SU-DHL-6 (cell line): ENCODE results near the gene CHST9.

ENCODE experiments used
- H2AFZ ChIP-seq: fragments of 200-600 bp; sonication (generic); 2 replicates; pipeline ENCODE4 v1.6.1; 2014; ENCODE audit warnings: low read depth, mild to moderate bottlenecking, moderate library complexity, mixed read lengths, antibody characterized with exemption, low read length; ENCODE audit not compliant: severe bottlenecking
- H3F3A ChIP-seq: fragments of 200-600 bp; shearing (Covaris generic); 2 replicates; pipeline ENCODE4 v1.6.0; 2016; ENCODE audit warnings: antibody characterized with exemption, mild to moderate bottlenecking; ENCODE audit not compliant: insufficient read depth
- H3K27ac ChIP-seq: fragments of 200-600 bp; sonication (generic); 2 replicates; pipeline ENCODE4 v1.5.1; 2016; ENCODE audit warnings: low read depth, mild to moderate bottlenecking, low read length, moderate library complexity, mixed read lengths
- H3K27me3 ChIP-seq: fragments of 200-600 bp; sonication (generic), shearing (Covaris generic); 2 replicates; pipeline ENCODE4 v1.6.0; 2014; ENCODE audit warnings: mild to moderate bottlenecking, low read length
- H3K36me3 ChIP-seq: fragments of 200-600 bp; sonication (generic); 2 replicates; pipeline ENCODE4 v1.6.1; 2014; ENCODE audit warnings: mild to moderate bottlenecking, low read length, mixed read lengths
- H3K4me2 ChIP-seq: fragments of 300-600, 200-600 bp; shearing (Covaris generic), sonication (generic); 2 replicates; pipeline ENCODE4 v1.6.0; 2014; ENCODE audit warnings: low read length, low read depth, mild to moderate bottlenecking; ENCODE audit not compliant: poor library complexity, severe bottlenecking
- H3K4me3 ChIP-seq: fragments of 200-600 bp; sonication (generic); 2 replicates; pipeline ENCODE4 v1.5.1; 2014; ENCODE audit warnings: antibody characterized with exemption, low read length, mild to moderate bottlenecking, mixed read lengths; ENCODE audit not compliant: insufficient read depth, poor library complexity, severe bottlenecking
- H3K79me2 ChIP-seq: fragments of 200-600 bp; sonication (generic); 2 replicates; pipeline ENCODE4 v1.6.1; 2014; ENCODE audit warnings: mild to moderate bottlenecking, low read length, moderate library complexity; ENCODE audit not compliant: insufficient read depth
- H3K9ac ChIP-seq: fragments of 200-600 bp; sonication (generic); 2 replicates; pipeline ENCODE4 v1.7.0; 2014; ENCODE audit warnings: mild to moderate bottlenecking, low read length
- H3K9me2 ChIP-seq: fragments of 200-600 bp; sonication (generic); replicated peaks from 2 replicates; pipeline ENCODE4 v1.6.1; 2014; ENCODE audit warnings: low read length; ENCODE audit not compliant: insufficient read depth
- H3K9me3 ChIP-seq: fragments of 200-600 bp; sonication (generic); 2 replicates; pipeline ENCODE4 v1.6.1; 2014; ENCODE audit warnings: low read length, mixed read lengths; ENCODE audit not compliant: insufficient read depth
- H4K20me1 ChIP-seq: fragments of 200-600 bp; sonication (generic); 2 replicates; pipeline ENCODE4 v1.6.1; 2014; ENCODE audit warnings: low read depth, mild to moderate bottlenecking, antibody characterized with exemption, low read length, moderate library complexity, mixed read lengths
- EZH2phosphoT487 ChIP-seq: fragments of 200-600 bp; sonication (generic), shearing (Covaris generic); conservative IDR thresholded peaks from 2 replicates; pipeline ENCODE4 v1.6.1; 2018; ENCODE audit warnings: mild to moderate bottlenecking, antibody characterized with exemption, low read length, moderate library complexity, mixed read lengths
- TF ChIP-seq, protein P1 (sequence below): fragments of 200-600 bp; sonication (generic); IDR thresholded peaks from one replicate; pipeline ENCODE4 v1.5.1; 2017; ENCODE audit warnings: antibody characterized with exemption, mild to moderate bottlenecking, low read length, moderate library complexity; ENCODE audit not compliant: insufficient read depth, poor library complexity, severe bottlenecking

Gene CHST9

GRCh38 chr18:27114842-27115241 is 70.3 kb downstream of the CHST9 start:
- Histone ChIP-seq H3K9ac (no peak overlapping the region), H4K20me1 (no peaks in the 10 kb centered on the region), H3K9me3 (no peaks in the 10 kb centered on the region; the same call in 1 of the 2 replicates), H3K27ac (no peak overlapping the region), H3K79me2 (no peaks in the 10 kb centered on the region), H2AFZ (peak overlapping the region; percentile 22), H3K27me3 (no peaks in the 10 kb centered on the region), H3K4me2 (no peak overlapping the region), H3F3A (no peaks in the 10 kb centered on the region), H3K9me2 (no peaks in the 10 kb centered on the region), H3K36me3 (0 out of 2 replicates have a peak, but pooled peaks cover 3% of the 10 kb centered on the region), H3K4me3 (no peak overlapping the region)
- no peak for TF ChIP-seq EZH2phosphoT487
- TF ChIP-seq, protein P1, sequence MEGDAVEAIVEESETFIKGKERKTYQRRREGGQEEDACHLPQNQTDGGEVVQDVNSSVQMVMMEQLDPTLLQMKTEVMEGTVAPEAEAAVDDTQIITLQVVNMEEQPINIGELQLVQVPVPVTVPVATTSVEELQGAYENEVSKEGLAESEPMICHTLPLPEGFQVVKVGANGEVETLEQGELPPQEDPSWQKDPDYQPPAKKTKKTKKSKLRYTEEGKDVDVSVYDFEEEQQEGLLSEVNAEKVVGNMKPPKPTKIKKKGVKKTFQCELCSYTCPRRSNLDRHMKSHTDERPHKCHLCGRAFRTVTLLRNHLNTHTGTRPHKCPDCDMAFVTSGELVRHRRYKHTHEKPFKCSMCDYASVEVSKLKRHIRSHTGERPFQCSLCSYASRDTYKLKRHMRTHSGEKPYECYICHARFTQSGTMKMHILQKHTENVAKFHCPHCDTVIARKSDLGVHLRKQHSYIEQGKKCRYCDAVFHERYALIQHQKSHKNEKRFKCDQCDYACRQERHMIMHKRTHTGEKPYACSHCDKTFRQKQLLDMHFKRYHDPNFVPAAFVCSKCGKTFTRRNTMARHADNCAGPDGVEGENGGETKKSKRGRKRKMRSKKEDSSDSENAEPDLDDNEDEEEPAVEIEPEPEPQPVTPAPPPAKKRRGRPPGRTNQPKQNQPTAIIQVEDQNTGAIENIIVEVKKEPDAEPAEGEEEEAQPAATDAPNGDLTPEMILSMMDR, result no peak

DNA sequence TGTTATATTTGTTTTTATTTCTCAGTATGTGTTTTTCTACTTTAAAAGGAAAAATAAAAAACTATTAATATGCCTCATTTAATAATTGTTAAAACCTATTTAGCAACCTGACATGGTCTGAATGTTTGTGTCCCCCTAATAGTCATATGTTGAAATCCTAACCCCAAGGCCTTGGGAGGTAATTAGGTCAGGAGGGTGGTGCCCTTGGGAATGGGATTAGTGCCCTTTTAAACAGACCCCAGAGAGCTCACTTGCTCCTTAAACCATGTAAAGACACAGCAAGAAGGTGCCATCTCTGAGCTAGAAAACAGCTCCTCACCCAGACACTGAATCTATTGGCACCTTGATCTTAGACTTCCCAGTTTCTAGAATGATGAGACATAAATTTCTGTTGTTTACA is 71.8 kb downstream of the CHST9 start:
- Histone ChIP-seq H3K4me2 (no peak overlapping the region), H3F3A (no peaks in the 10 kb centered on the region), H3K9me2 (no peaks in the 10 kb centered on the region), H3K4me3 (no peak overlapping the region), H3K79me2 (no peaks in the 10 kb centered on the region), H3K36me3 (0 out of 2 replicates have a peak, but pooled peaks cover 3% of the 10 kb centered on the region), H3K27me3 (no peaks in the 10 kb centered on the region), H3K9me3 (no peaks in the 10 kb centered on the region; the same call in 1 of the 2 replicates), H3K27ac (no peak overlapping the region), H3K9ac (no peak overlapping the region), H4K20me1 (no peaks in the 10 kb centered on the region), H2AFZ (peak overlapping the region; percentile 35)
- no peak for TF ChIP-seq EZH2phosphoT487

- TF ChIP-seq, protein P1, result no peak
- no peak for TF ChIP-seq EZH2phosphoT487
- H2AFZ ChIP-seq, result peak overlapping the region; percentile 44
These were observed 74.8 kb downstream of the CHST9 start for GRCh38 chr18:27110319-27110718.

DNA sequence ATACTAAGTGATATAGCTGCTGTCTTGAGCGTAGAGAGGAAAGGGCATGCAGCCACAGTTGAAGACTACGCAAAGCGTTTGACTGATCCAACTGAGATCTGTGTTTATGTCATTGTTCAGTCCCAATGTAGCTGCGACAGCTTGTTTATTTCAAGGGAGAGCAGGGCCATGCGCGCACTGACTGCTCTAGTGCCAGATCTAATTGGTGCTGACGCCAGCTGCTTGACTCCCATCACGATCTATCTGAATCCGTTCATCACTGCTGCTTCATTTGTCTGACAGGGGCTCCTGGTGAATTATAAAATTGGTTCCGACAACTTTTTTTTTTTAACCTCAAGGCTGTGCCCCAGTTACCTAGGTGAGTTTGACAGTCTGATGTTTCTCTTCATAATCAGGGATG is 75.7 kb downstream of the CHST9 start:
- no peaks in the 10 kb centered on the region for H3K79me2 ChIP-seq
- H3K9me3 ChIP-seq, result no peaks in the 10 kb centered on the region; the same call in 1 of the 2 replicates
- H3K9ac ChIP-seq, result no peak overlapping the region
- no peaks in the 10 kb centered on the region for H3F3A ChIP-seq
- H4K20me1 ChIP-seq, result no peaks in the 10 kb centered on the region
- no peak overlapping the region for H2AFZ ChIP-seq
- no peaks in the 10 kb centered on the region for H3K27me3 ChIP-seq
- no peak overlapping the region for H3K4me2 ChIP-seq
- no peak overlapping the region for H3K27ac ChIP-seq
- TF ChIP-seq EZH2phosphoT487, result no peak
- TF ChIP-seq, protein P1, result no peak
- H3K36me3 ChIP-seq, result no peaks in the 10 kb centered on the region
- H3K9me2 ChIP-seq, result no peaks in the 10 kb centered on the region
- no peak overlapping the region for H3K4me3 ChIP-seq

More at GRCh38 chr18:27110319-27110718, 74.8 kb downstream of the CHST9 start:
- no peaks in the 10 kb centered on the region for H3K79me2 ChIP-seq
- no peaks in the 10 kb centered on the region for H3K9me2 ChIP-seq
- no peak overlapping the region for H3K4me3 ChIP-seq
- H3K36me3 ChIP-seq, result no peaks in the 10 kb centered on the region
- H3K9ac ChIP-seq, result no peak overlapping the region
- H3K4me2 ChIP-seq, result no peak overlapping the region
- H4K20me1 ChIP-seq, result no peaks in the 10 kb centered on the region
- no peaks in the 10 kb centered on the region; the same call in 1 of the 2 replicates for H3K9me3 ChIP-seq
- no peak overlapping the region for H3K27ac ChIP-seq
- no peaks in the 10 kb centered on the region for H3F3A ChIP-seq
- H3K27me3 ChIP-seq, result no peaks in the 10 kb centered on the region
